K562 (cell line): ENCODE data around the gene TMEM273. TPM values are rescaled to one million over a fixed set of nuclear protein-coding genes. Genes with fewer than 3 reads are reported as not detected.

Source experiments
- CREM ChIP-seq: IDR thresholded peaks from 2 replicates; pipeline ENCODE4 v1.6.1; 2014; ENCODE audit warnings: antibody characterized with exemption, low read depth
- GATAD2A ChIP-seq: fragments of 450-650 bp; IDR thresholded peaks from 2 replicates; pipeline ENCODE4 v1.6.1; 2017
- HBP1 ChIP-seq: fragments of 450-650 bp; formaldehyde crosslinking; IDR thresholded peaks from 2 replicates; pipeline ENCODE4 v1.4.0; 2022; ENCODE audit warnings: missing genetic modification characterization
- KHSRP ChIP-seq: fragments of 450-650 bp; IDR thresholded peaks from 2 replicates; pipeline ENCODE4 v1.6.1; 2017
- MGA ChIP-seq: fragments of 450-650 bp; IDR thresholded peaks from 2 replicates; pipeline ENCODE4 v1.6.1; 2016; ENCODE audit warnings: mild to moderate bottlenecking, moderate library complexity
- ZBTB26 ChIP-seq: fragments of 450-650 bp; formaldehyde crosslinking; IDR thresholded peaks from 2 replicates; pipeline ENCODE4 v1.4.0; 2022; ENCODE audit warnings: missing genetic modification characterization
- ZBTB34 ChIP-seq: fragments of 250-450 bp; sonication (Bioruptor Pico); IDR thresholded peaks from 2 replicates; pipeline ENCODE4 v1.8.0; 2021; ENCODE audit warnings: mild to moderate bottlenecking, moderate library complexity
- ZNF3 ChIP-seq: fragments of 250-450 bp; sonication (Bioruptor Pico); IDR thresholded peaks from 2 replicates; pipeline ENCODE4 v1.5.0; 2021; ENCODE audit warnings: mild to moderate bottlenecking, moderate library complexity
- ZNF655 ChIP-seq: fragments of 250-450 bp; sonication (Bioruptor Pico); IDR thresholded peaks from 2 replicates; pipeline ENCODE4 v1.5.0; 2021
- polyA plus RNA-seq, 8 experiments: library from polyadenylated mRNA; depleted of rRNA in 4 of 8; stranded (reverse) in 5 of 8; unstranded in 3 of 8; fragments of >200 nt; fragmentation: Nextera tagmentation in 2 of 8; fragmentation: Illumina TruSeq in 1 of 8; extraction: Ambion mirVana in 2 of 8; extraction: Trizol in 1 of 8; gene quantifications; 2 replicates each; pipeline versions ENCODE4 v1.2.1 to v1.2.3, GENCODE V29; 2011 to 2014; ENCODE audit warnings: inconsistent platforms in 1 of 8, missing spikeins in 1 of 8
- total RNA-seq, 7 experiments: library from RNA; depleted of rRNA in 6 of 7; stranded (reverse); fragments of >200 nt in 6 of 7; fragmentation: Illumina TruSeq in 2 of 7; extraction: Trizol in 2 of 7; gene quantifications; 2 replicates each; pipeline versions ENCODE4 v1.2.1 to v1.2.3, GENCODE V29; 2011 to 2021; ENCODE audit warnings: low replicate concordance in 1 of 7

Gene TMEM273
- total and polyA plus RNA-seq, 9 of the 15 experiments (the other 6 are each of a cell fraction or from before 2014, with no cell fraction given), result 39.2 to 131 (median 95.6) TPM

- no peak for TF ChIP-seq ZNF655 (CRISPR knock-in tag)
- TF ChIP-seq MGA, result peak; percentile 57
- TF ChIP-seq HBP1 (CRISPR knock-in tag), result no peak
- TF ChIP-seq CREM, result peak; percentile 64
- TF ChIP-seq ZNF3 (CRISPR knock-in tag), result no peak
- TF ChIP-seq ZBTB26 (CRISPR knock-in tag), result no peak
- peak; percentile 87 for TF ChIP-seq GATAD2A
- TF ChIP-seq KHSRP, result no peak
- TF ChIP-seq ZBTB34 (CRISPR knock-in tag), result no peak
Observed at GRCh38 chr10:49164559-49165188, 23.5 kb downstream of the TMEM273 start (continued).
